Prostate gland (tissue), 2 donors: Measurements from ENCODE around the gene PIGQ.

Experiments used
- CTCF ChIP-seq, 4 experiments: fragments of 200-600 bp in 2 of 4; fragments of 450-650 bp in 2 of 4; sonication (generic) in 2 of 4; IDR thresholded peaks; 1 replicate in 3 of 4; 2 replicates in 1 of 4; pipeline ENCODE4 v1.5.1; 2016 to 2019; ENCODE audit warnings: antibody characterized with exemption in 4 of 4, mild to moderate bottlenecking in 2 of 4, moderate library complexity in 2 of 4
- POLR2A ChIP-seq: fragments of 450-650 bp; IDR thresholded peaks from one replicate; pipeline ENCODE4 v1.6.1; 2016; ENCODE audit warnings: antibody characterized with exemption, mild to moderate bottlenecking
- POLR2AphosphoS5 ChIP-seq: sonication (generic); formaldehyde crosslinking; IDR thresholded peaks from one replicate; pipeline ENCODE4 v1.6.1; 2017; ENCODE audit warnings: antibody characterized with exemption

- TF ChIP-seq CTCF (IDR thresholded peaks at IDR 0.05) (no peak), POLR2AphosphoS5 (no peak), POLR2A (no peak)
Measured at GRCh38 chr16:590815-591200, 21.0 kb downstream of the PIGQ start.
